Tibial nerve (tissue), 4 donors: ENCODE data around the gene IGF1R. TPM values are rescaled to one million over a fixed set of nuclear protein-coding genes. Genes with fewer than 3 reads are reported as not detected.

Experiments
- DNase-seq, 2 donors: peaks; one replicate each; pipeline ENCODE4 v3.0.0-alpha.2; 2019; ENCODE audit warnings: low spot score in 2 of 2
- H3K27ac ChIP-seq, 4 donors: fragments of 200-600 bp; sonication (generic) in 3 of 4; one replicate each; pipeline ENCODE4 v1.5.1; 2017 to 2019; ENCODE audit warnings: mild to moderate bottlenecking in 1 of 4
- H3K27me3 ChIP-seq, 2 donors: fragments of 200-600 bp; sonication (generic) in 1 of 2; one replicate each; pipeline versions ENCODE4 v1.5.1 to v1.6.0; 2017 to 2019
- H3K36me3 ChIP-seq, 3 donors: fragments of 200-600 bp; sonication (generic); one replicate each; pipeline ENCODE4 v1.5.1; 2018 to 2019
- H3K4me1 ChIP-seq, 4 donors: fragments of 200-600 bp; sonication (generic) in 3 of 4; one replicate each; pipeline ENCODE4 v1.5.1; 2017 to 2019
- H3K4me3 ChIP-seq, 4 donors: fragments of 200-600 bp; sonication (generic) in 3 of 4; one replicate each; pipeline ENCODE4 v1.5.1; 2017 to 2019; ENCODE audit warnings: mild to moderate bottlenecking in 1 of 4, moderate library complexity in 1 of 4
- H3K9me3 ChIP-seq, 4 donors: fragments of 200-600 bp; sonication (generic) in 3 of 4; one replicate each; pipeline ENCODE4 v1.5.1; 2017 to 2019
- CTCF ChIP-seq, 5 experiments: fragments of 200-600 bp in 3 of 5; fragments of 450-650 bp in 2 of 5; sonication (generic) in 3 of 5; IDR thresholded peaks; one replicate each; pipeline ENCODE4 v1.5.1; 2016 to 2019; ENCODE audit warnings: antibody characterized with exemption in 5 of 5, mild to moderate bottlenecking in 3 of 5, moderate library complexity in 2 of 5
- EP300 ChIP-seq, 2 donors: sonication (generic); formaldehyde crosslinking; IDR thresholded peaks; one replicate each; pipeline ENCODE4 v1.6.1; 2017; ENCODE audit warnings: antibody characterized with exemption in 2 of 2, mild to moderate bottlenecking in 1 of 2
- POLR2A ChIP-seq, 2 donors: fragments of 450-650 bp; IDR thresholded peaks; one replicate each; pipeline ENCODE4 v1.6.1; 2017; ENCODE audit warnings: antibody characterized with exemption in 2 of 2, mild to moderate bottlenecking in 2 of 2, moderate library complexity in 2 of 2
- WGBS, 2 donors: methylation state at CpG; one replicate each; pipeline ENCODE4 v1.1.5; 2018; 5-methylcytosine and 5-hydroxymethylcytosine counted together
- total RNA-seq, 4 donors: library from RNA; depleted of rRNA; stranded (reverse); fragments of >200 nt; gene quantifications; one replicate each; pipeline ENCODE4 v1.1.0, GENCODE V29; 2016

IGF1R gene
- total RNA-seq, 4 donors from 2014 or later: 82.5 to 164 (median 111) TPM

- Histone ChIP-seq H3K27me3 (no peaks in the 10 kb centered on the region), H3K27ac (no peak overlapping the region), H3K4me1 (peaks cover 0 to 40% (median 4%) of the 10 kb centered on the region in 4 donors), H3K4me3 (no peak overlapping the region), H3K9me3 (no peaks in the 10 kb centered on the region), H3K36me3 (no peaks in the 10 kb centered on the region)
- WGBS, 2 donors: 83 to 85% methylated on average over 8 of the region's 8 CpGs
- DNase-seq: no peak
- TF ChIP-seq CTCF (IDR thresholded peaks at IDR 0.05) (no peak), EP300 (IDR thresholded peaks at IDR 0.05) (no peak)
Measured at GRCh38 chr15:98746375-98747155, 98.2 kb downstream of the IGF1R start.

GRCh38 chr15:98751767-98752166 is 103.4 kb downstream of the IGF1R start:
- H3K27ac ChIP-seq: no peak overlapping the region
- TF ChIP-seq EP300 (IDR thresholded peaks at IDR 0.05): no peak
- TF ChIP-seq POLR2A (IDR thresholded peaks at IDR 0.05): no peak
- TF ChIP-seq CTCF (IDR thresholded peaks at IDR 0.05): no peak
- peaks cover 0 to 37% (median 2%) of the 10 kb centered on the region in 4 donors for H3K4me1 ChIP-seq
- H3K27me3 ChIP-seq: no peaks in the 10 kb centered on the region
- WGBS, 2 donors: 47 to 49% methylated on average over 4 of the region's 4 CpGs
- H3K4me3 ChIP-seq: no peak overlapping the region
- no peaks in the 10 kb centered on the region for H3K9me3 ChIP-seq
- DNase-seq: no peak
- no peaks in the 10 kb centered on the region for H3K36me3 ChIP-seq

DNA sequence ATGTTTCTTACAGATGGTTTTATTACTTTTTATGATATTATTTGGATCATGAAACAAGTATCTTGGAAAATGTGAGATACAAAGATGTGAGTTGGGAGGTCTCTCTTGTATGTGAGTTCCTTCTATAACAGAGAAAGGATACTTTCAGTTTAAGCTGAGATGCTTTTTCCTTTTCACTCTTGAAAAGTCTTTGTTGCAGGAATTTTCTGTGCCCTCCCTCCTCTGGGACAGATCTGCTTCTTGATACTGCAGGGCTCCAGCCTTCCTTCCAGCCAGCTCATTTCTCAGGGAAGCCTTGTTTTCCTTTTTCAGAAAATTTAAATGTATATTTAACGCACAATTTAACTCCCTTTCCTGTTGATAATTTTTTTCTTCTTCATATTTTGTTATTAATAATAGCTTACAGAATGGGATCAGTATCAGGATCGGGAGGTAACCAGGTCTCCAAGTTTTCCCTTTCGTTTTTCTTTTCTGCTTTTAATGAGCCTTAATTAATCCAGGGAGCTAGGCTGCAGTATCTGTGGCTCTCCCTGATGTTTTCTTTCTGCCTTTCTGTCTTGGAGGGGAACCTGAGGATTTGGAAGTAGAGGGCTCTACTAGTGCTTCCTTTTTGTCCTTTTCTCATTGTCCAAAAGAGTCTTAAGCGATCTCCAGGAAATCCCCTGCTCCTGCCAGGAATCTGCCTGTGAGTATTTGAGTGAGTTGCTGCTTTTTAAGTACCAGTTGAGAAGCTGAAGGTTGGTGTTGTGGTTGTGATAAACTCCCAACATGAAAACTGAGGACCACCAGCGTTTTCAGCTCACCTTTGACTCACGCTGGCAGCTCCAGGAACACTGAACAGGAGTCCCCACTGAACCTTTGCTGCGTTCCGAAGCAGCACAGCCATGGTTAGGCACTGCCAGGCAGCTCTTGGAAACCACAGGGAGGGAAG is 105.7 kb downstream of the IGF1R start:
- TF ChIP-seq EP300 (IDR thresholded peaks at IDR 0.05): no peak
- no peak for TF ChIP-seq CTCF (IDR thresholded peaks at IDR 0.05)
- TF ChIP-seq POLR2A (IDR thresholded peaks at IDR 0.05): no peak
- Histone ChIP-seq H3K36me3 (no peaks in the 10 kb centered on the region), H3K4me1 (peaks cover 0 to 45% (median 2%) of the 10 kb centered on the region in 4 donors), H3K27me3 (no peaks in the 10 kb centered on the region), H3K4me3 (peak overlapping the region in 1 of 4 donors; percentile 29), H3K27ac (peak overlapping the region in 1 of 4 donors; percentile 18), H3K9me3 (no peaks in the 10 kb centered on the region)
- no peak for DNase-seq
- WGBS, 2 donors: 51% methylated on average over 8 of the region's 8 CpGs

GRCh38 chr15:98754657-98755022 is 106.3 kb downstream of the IGF1R start:
- peak overlapping the region in 1 of 4 donors; percentile 18 for H3K27ac ChIP-seq
- no peaks in the 10 kb centered on the region for H3K36me3 ChIP-seq
- no peak overlapping the region for H3K4me3 ChIP-seq
- WGBS, 2 donors: 83 to 85% methylated on average over 3 of the region's 3 CpGs
- no peaks in the 10 kb centered on the region for H3K9me3 ChIP-seq
- DNase-seq: no peak
- H3K4me1 ChIP-seq: peaks cover 0 to 51% (median 2%) of the 10 kb centered on the region in 4 donors
- TF ChIP-seq CTCF (IDR thresholded peaks at IDR 0.05) (no peak), EP300 (IDR thresholded peaks at IDR 0.05) (no peak), POLR2A (IDR thresholded peaks at IDR 0.05) (no peak)
- no peaks in the 10 kb centered on the region for H3K27me3 ChIP-seq

- no peak overlapping the region for H3K4me3 ChIP-seq
- H3K27ac ChIP-seq: no peak overlapping the region
- WGBS, 2 donors: 76% methylated on average over 7 of the region's 7 CpGs
Measured at GRCh38 chr15:98755138-98755537, 106.8 kb downstream of the IGF1R start.

More at GRCh38 chr15:98755138-98755537, 106.8 kb downstream of the IGF1R start:
- Histone ChIP-seq H3K27me3 (no peaks in the 10 kb centered on the region), H3K36me3 (no peaks in the 10 kb centered on the region), H3K9me3 (no peaks in the 10 kb centered on the region), H3K4me1 (peaks cover 0 to 53% (median 2%) of the 10 kb centered on the region in 4 donors)
- DNase-seq: no peak
- TF ChIP-seq EP300 (IDR thresholded peaks at IDR 0.05) (no peak), CTCF (IDR thresholded peaks at IDR 0.05) (no peak), POLR2A (IDR thresholded peaks at IDR 0.05) (no peak)
